ENCODE results near the gene SLC1A4.

DNA sequence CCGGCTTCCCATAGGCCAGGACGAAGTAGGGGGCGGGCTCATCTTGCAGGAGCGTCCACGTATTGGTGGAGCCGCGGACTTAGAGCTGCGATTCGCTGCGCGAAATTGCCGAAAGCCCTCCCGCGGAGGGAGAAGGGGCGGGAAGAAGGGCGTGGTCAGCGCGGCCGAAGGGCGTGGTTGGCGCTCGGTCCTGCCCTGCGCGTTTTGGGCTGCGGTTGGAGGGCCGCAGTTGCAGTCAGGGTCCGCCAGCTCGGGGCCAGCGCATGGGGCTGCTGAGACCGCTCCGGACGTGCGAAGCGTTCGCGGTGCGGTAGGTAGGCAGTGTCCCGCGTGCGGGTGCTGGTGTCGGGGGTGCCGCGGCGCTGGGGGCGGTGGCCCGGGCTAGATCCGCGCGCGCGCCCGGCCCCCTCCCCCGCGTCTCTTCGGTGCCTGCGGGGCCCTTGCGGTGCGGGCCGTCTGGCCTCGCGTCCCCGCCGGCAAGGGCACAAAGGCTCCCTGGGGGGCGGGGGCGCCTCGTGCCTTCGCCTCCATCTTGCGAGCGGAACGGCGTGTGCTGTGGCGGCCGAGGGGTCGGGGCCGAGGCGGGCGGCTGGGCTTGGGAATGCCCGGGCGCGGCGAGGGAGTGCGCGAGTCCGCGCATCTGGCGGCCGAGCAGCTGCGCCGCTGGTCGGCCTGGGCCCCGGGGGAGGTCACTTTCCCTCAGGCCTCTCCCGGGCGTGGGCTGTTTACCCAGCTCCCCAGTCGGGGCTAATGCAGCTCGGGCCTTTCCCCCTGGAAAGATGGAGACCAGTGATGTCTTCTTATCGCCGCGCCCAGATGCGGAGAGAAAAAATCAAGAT lies 67.2 kb downstream of the SLC1A4 start, which contains the start of gene CEP68:
- TF ChIP-seq, protein P1, sequence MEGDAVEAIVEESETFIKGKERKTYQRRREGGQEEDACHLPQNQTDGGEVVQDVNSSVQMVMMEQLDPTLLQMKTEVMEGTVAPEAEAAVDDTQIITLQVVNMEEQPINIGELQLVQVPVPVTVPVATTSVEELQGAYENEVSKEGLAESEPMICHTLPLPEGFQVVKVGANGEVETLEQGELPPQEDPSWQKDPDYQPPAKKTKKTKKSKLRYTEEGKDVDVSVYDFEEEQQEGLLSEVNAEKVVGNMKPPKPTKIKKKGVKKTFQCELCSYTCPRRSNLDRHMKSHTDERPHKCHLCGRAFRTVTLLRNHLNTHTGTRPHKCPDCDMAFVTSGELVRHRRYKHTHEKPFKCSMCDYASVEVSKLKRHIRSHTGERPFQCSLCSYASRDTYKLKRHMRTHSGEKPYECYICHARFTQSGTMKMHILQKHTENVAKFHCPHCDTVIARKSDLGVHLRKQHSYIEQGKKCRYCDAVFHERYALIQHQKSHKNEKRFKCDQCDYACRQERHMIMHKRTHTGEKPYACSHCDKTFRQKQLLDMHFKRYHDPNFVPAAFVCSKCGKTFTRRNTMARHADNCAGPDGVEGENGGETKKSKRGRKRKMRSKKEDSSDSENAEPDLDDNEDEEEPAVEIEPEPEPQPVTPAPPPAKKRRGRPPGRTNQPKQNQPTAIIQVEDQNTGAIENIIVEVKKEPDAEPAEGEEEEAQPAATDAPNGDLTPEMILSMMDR (IDR thresholded peaks at IDR 0.05) = no peak
- peak; percentile 30 to 76 for TF ChIP-seq POLR2A (IDR thresholded peaks at IDR 0.05)

All from sigmoid colon (tissue), 3 donors.